HG03139 (cell line): ENCODE results near the gene DSCAM.

Source experiments
- ATAC-seq: cut with Tn5 transposase; IDR thresholded peaks from one replicate; pipeline ENCODE4 v1.9.1; 2021; ENCODE audit not compliant: unreplicated experiment

Gene DSCAM

GRCh38 chr21:40770435-40771055 lies 76.4 kb downstream of the DSCAM start:
- no peak for ATAC-seq

GRCh38 chr21:40769231-40769630 lies 77.7 kb downstream of the DSCAM start:
- ATAC-seq = no peak

- ATAC-seq = no peak
Observed at GRCh38 chr21:40768056-40768455, 78.9 kb downstream of the DSCAM start.

GRCh38 chr21:40766381-40766780 lies 80.6 kb downstream of the DSCAM start:
- no peak for ATAC-seq

- no peak for ATAC-seq
Observed at GRCh38 chr21:40765811-40766210, 81.1 kb downstream of the DSCAM start.

GRCh38 chr21:40760821-40761220 lies 86.1 kb downstream of the DSCAM start:
- ATAC-seq = no peak

GRCh38 chr21:40759061-40759460 lies 87.9 kb downstream of the DSCAM start:
- ATAC-seq = no peak

GRCh38 chr21:40757366-40757765 lies 89.6 kb downstream of the DSCAM start:
- ATAC-seq = no peak

GRCh38 chr21:40754466-40754865 lies 92.5 kb downstream of the DSCAM start:
- ATAC-seq = no peak

GRCh38 chr21:40753756-40754155 lies 93.2 kb downstream of the DSCAM start:
- no peak for ATAC-seq

GRCh38 chr21:40752125-40752524 lies 94.8 kb downstream of the DSCAM start:
- ATAC-seq = no peak

GRCh38 chr21:40751221-40751620 lies 95.7 kb downstream of the DSCAM start:
- no peak for ATAC-seq

GRCh38 chr21:40736145-40736544 lies 110.8 kb downstream of the DSCAM start:
- no peak for ATAC-seq

GRCh38 chr21:40733024-40733397 lies 113.9 kb downstream of the DSCAM start:
- ATAC-seq = no peak

- no peak for ATAC-seq
Observed at GRCh38 chr21:40732253-40733023, 114.5 kb downstream of the DSCAM start.

- ATAC-seq = no peak
Observed at GRCh38 chr21:40731206-40731605, 115.8 kb downstream of the DSCAM start.

- no peak for ATAC-seq
Observed at GRCh38 chr21:40730426-40730800, 116.5 kb downstream of the DSCAM start.

- no peak for ATAC-seq
Observed at GRCh38 chr21:40729761-40730425, 117.1 kb downstream of the DSCAM start.

- ATAC-seq = no peak
Observed at GRCh38 chr21:40723966-40724365, 123.0 kb downstream of the DSCAM start.

- ATAC-seq = no peak
Observed at GRCh38 chr21:40723317-40723716, 123.6 kb downstream of the DSCAM start.

GRCh38 chr21:40719615-40720014 lies 127.3 kb downstream of the DSCAM start:
- ATAC-seq = no peak

- no peak for ATAC-seq
Observed at GRCh38 chr21:40717028-40717427, 129.9 kb downstream of the DSCAM start.
